Activated B cell treated with CpG ODN at 0.5 μM for 24 hours (primary cell): ENCODE measurements around the gene PHRF1. TPM values are rescaled to one million over a fixed set of nuclear protein-coding genes. Genes with fewer than 3 reads are reported as not detected.

Experiments used
- ATAC-seq: fragments of 200-7000 bp; cut with Tn5 transposase; one replicate; pipeline ENCODE4 v1.10.0; 2021; ENCODE audit warnings: low read depth, mild to moderate bottlenecking, moderate library complexity
- CTCF ChIA-PET: fragments of 350-600 bp; sonication (Branson Sonifier 250); formaldehyde crosslinking; loops from one replicate; lab custom pipeline; 2021; ENCODE audit warnings: antibody characterized with exemption; lab: Charles Lee
- POLR2A ChIA-PET: fragments of 350-600 bp; sonication (Branson Sonifier 250); formaldehyde crosslinking; loops from one replicate; lab custom pipeline; 2021; ENCODE audit warnings: antibody characterized with exemption; lab: Charles Lee
- DNase-seq: peaks from one replicate; pipeline ENCODE4 v3.0.0; 2022
- H3K27ac Mint-ChIP-seq: one replicate; pipeline ENCODE4 v1.8.0; 2020; ENCODE audit warnings: mixed read lengths
- H3K27me3 Mint-ChIP-seq: one replicate; pipeline ENCODE4 v1.8.0; 2021; ENCODE audit warnings: mixed read lengths
- H3K36me3 Mint-ChIP-seq: one replicate; pipeline ENCODE4 v1.8.0; 2021; ENCODE audit warnings: low read depth, mixed read lengths
- H3K4me1 Mint-ChIP-seq: one replicate; pipeline ENCODE4 v1.8.0; 2021; ENCODE audit warnings: mixed read lengths
- H3K4me3 Mint-ChIP-seq: one replicate; pipeline ENCODE4 v1.8.0; 2020; ENCODE audit warnings: mild to moderate bottlenecking, mixed read lengths
- H3K9me3 Mint-ChIP-seq: one replicate; pipeline ENCODE4 v1.8.0; 2020; ENCODE audit warnings: mixed read lengths
- CTCF ChIP-seq: fragments of 200-600 bp; IDR thresholded peaks from one replicate; pipeline ENCODE4 v1.8.0; 2022; ENCODE audit warnings: antibody characterized with exemption, mild to moderate bottlenecking
- intact Hi-C: fragments of 100-400 bp; cut with micrococcal nuclease; formaldehyde crosslinking; loops from one replicate; pipeline ENCODE4 v1.15.1; 2024
- total RNA-seq: library from RNA; stranded (reverse); gene quantifications from 2 replicates; pipeline ENCODE4 v1.2.3, GENCODE V29; 2022

PHRF1 gene
- total RNA-seq, 1 donor from 2014 or later: 49.6 TPM

GRCh38 chr11:636511-637332 lies 60.5 kb downstream of the PHRF1 start, which contains the start of gene DRD4:
DRD4 (plus strand) TSS chr11:637269; CDS start chr11:637305, 36 bp downstream.
- H3K4me3 Mint-ChIP-seq: peak within 1 kb of the TSS; percentile 66
- no peaks in the 10 kb centered on the region for H3K9me3 Mint-ChIP-seq
- ChIA-PET CTCF (no interaction called here), POLR2A (no interaction called here)
- H3K27me3 Mint-ChIP-seq: peaks cover 23% of the 10 kb centered on the region
- intact Hi-C loops: loop anchor here (2.0 kb wide), 1 partner anchor 20 kb away; no protein-coding TSS in a partner anchor
- peaks cover 24% of the 10 kb centered on the region for H3K4me1 Mint-ChIP-seq
- ATAC-seq (peak; percentile 26), DNase-seq (no peak)
- no peak within 1 kb of the TSS for H3K27ac Mint-ChIP-seq
- H3K36me3 Mint-ChIP-seq: peaks cover 2% of the 10 kb centered on the region
- TF ChIP-seq CTCF: no peak

DNA sequence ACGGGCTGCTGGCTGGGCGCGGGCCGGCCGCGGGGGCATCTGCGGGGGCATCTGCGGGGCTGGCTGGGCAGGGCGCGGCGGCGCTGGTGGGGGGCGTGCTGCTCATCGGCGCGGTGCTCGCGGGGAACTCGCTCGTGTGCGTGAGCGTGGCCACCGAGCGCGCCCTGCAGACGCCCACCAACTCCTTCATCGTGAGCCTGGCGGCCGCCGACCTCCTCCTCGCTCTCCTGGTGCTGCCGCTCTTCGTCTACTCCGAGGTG lies 61.0 kb downstream of the PHRF1 start:
- H3K27me3 Mint-ChIP-seq: peaks cover 23% of the 10 kb centered on the region
- DNase-seq: no peak
- no peak for ATAC-seq
- TF ChIP-seq CTCF: no peak
- H3K9me3 Mint-ChIP-seq: no peaks in the 10 kb centered on the region
- ChIA-PET POLR2A (no interaction called here), CTCF (no interaction called here)
- H3K36me3 Mint-ChIP-seq: peaks cover 2% of the 10 kb centered on the region
- peaks cover 24% of the 10 kb centered on the region for H3K4me1 Mint-ChIP-seq
- intact Hi-C loops: loop anchor here (2.0 kb wide), 1 partner anchor 20 kb away; no protein-coding TSS in a partner anchor
- peak overlapping the region; percentile 66 for H3K4me3 Mint-ChIP-seq
- no peak overlapping the region for H3K27ac Mint-ChIP-seq

GRCh38 chr11:637593-638521 lies 61.6 kb downstream of the PHRF1 start:
- Mint-ChIP-seq H3K27ac (no peak overlapping the region), H3K27me3 (peaks cover 23% of the 10 kb centered on the region), H3K36me3 (peaks cover 2% of the 10 kb centered on the region), H3K4me3 (peak overlapping the region; percentile 66), H3K4me1 (peaks cover 24% of the 10 kb centered on the region), H3K9me3 (no peaks in the 10 kb centered on the region)
- no peak for ATAC-seq
- ChIA-PET POLR2A (no interaction called here), CTCF (no interaction called here)
- no peak for TF ChIP-seq CTCF
- DNase-seq: no peak
- intact Hi-C loops: loop anchor here (2.0 kb wide), 1 partner anchor 21 kb away; no protein-coding TSS in a partner anchor

- ChIA-PET POLR2A (no interaction called here), CTCF (no interaction called here)
- peaks cover 5% of the 10 kb centered on the region for H3K36me3 Mint-ChIP-seq
- DNase-seq: no peak
- H3K4me3 Mint-ChIP-seq: no peak overlapping the region
- H3K9me3 Mint-ChIP-seq: no peaks in the 10 kb centered on the region
- ATAC-seq: no peak
- intact Hi-C loops: no loop called here
- peaks cover 24% of the 10 kb centered on the region for H3K4me1 Mint-ChIP-seq
- TF ChIP-seq CTCF: no peak
- H3K27me3 Mint-ChIP-seq: peaks cover 23% of the 10 kb centered on the region
- no peak overlapping the region for H3K27ac Mint-ChIP-seq
Measured at GRCh38 chr11:638631-639331, 62.5 kb downstream of the PHRF1 start.
